ACHN (cell line): Measurements from ENCODE around the gene NELFE.
"Not testable (repeated sequence)": the region's sequence is repeated elsewhere in the genome, so short reads cannot be mapped to it uniquely, and the experiment has no call there.

ENCODE experiments used
- DNase-seq: peaks from one replicate; pipeline ENCODE4 v3.0.0-alpha.2; 2015
- in situ Hi-C: cut with HindIII; loops from 2 replicates; pipeline ENCODE4 v1.10.0; 2017; ENCODE audit warnings: low sequenced_read_pairs, low pct_ligation_motif_present, low pct_unique_long_range_greater_than_20kb

The NELFE gene

DNA sequence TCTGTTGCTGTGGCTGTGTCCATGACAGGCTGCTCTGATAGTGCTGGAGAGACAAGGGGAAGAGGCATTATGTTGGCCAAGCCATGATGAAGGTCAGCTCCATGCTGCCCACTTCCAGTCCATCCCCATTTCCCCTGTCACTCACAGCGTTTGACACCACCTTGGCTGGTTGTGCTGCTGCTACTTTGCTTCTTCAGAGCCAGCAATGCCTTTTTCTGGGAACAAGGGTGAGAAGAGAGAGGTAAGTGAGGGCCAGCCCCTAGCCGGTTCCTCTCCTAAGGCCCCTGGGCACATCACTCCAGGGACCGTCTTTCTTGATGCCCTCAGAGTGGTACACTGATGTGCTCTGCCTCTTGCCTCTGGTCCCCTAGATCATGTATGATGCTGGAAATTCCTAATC lies 2.0 kb downstream of the NELFE start:
- in situ Hi-C loops, result no loop called here
- no peak for DNase-seq

DNA sequence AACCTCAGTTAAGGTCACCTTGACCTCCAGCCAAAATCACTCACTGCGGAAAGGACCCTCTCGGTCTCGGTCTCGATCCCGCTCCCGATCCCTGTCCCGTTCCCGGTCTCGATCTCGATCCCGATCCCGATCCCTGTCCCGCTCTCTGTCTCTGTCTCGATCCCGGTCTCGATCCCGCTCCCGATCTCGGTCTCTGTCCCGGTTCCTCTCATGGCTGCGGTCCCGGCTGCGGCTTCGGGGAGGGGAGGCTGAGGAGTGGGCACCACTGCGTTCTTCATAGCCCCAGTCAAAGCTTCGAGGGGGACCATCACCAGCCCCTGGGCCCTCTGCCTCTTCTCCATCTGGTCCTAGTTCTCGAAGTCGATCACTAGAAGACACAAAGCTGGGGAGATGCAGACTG lies 4.3 kb downstream of the NELFE start:
- in situ Hi-C loops, result no loop called here
- DNase-seq, result no peak

DNA sequence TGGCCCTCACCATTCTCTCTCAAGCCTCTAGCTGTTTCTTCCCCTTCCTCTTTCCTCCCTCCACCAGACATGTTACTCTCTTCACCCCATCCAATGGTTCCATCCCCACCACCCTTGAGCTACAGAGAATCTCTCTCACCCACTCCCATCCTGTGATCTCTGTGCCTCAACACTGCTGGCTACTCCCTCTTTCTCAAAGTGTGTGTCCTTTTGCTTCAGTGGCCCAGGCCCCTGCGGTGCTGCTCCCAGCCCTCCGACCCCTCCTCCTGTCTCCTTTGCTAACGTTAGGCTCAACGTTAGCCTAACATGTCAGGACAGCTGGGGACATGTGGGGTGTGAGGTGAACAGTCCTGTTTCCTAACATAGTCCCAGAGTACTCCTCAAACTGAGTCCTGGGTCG lies 5.9 kb downstream of the NELFE start:
- in situ Hi-C loops, result no loop called here
- no peak for DNase-seq

DNA sequence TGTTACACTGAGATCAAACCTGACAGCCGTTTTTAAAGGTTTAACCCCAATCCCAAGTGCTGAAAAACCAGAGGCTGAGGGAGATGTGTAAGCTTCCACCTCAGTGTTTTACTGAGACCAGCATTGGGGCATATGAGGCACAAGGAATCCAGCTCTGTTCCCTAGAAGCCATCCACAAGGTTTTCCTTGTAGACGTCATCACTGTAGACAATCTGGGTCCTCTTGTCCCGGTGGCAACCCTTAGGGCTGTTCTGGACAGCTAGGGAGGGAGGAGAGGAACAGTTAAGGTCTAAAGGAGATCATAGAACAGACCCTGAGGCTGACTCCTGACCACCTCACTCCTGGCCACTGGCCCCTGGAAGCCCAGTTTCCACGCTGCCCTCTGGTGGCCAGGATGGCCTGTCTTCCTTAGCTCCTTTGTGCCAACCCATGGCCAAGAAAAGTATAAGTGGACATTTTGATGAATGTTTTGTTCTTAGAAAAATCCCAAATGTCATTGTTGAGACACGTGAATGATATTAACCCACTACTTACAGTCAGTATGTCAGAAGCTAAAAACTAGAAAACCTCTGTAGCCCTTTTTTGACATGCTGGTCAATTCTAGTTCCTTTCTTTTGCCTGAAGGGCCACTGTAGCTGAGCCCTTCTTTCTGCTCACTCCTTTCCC lies 6.5 kb downstream of the NELFE start:
- in situ Hi-C loops, result no loop called here

DNA sequence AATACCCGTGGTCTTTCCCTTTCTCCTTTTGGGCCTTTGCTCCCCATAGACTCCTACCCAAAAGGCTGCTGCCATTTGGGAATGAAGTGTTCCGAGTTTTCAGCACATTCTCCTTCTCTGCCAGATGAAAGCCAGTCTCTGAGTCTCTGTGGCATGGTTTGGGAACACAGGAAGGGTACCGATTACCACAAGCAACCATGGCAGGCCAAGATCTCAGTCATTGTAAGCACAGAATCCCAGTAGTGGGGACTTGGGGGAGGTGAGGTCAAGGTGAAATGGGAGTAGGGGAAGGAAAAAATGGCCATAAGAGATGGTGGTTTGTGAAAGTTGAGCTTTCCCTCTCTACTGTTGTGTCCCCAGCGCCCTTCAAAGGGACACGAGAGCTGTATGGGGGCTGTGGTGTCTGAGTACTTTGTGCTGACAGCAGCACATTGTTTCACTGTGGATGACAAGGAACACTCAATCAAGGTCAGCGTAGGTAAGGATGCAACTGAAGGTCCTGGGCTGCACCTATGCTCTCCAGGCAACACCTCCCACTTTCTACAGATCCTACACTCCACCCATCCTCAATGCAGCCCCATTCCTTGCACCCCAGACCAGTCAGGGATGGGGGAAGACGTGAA lies 8.7 kb downstream of the NELFE start:
- no peak for DNase-seq
- in situ Hi-C loops, result no loop called here

More for the DNA sequence above, 6.5 kb downstream of the NELFE start:
- DNase-seq, result peak; percentile 60

DNA sequence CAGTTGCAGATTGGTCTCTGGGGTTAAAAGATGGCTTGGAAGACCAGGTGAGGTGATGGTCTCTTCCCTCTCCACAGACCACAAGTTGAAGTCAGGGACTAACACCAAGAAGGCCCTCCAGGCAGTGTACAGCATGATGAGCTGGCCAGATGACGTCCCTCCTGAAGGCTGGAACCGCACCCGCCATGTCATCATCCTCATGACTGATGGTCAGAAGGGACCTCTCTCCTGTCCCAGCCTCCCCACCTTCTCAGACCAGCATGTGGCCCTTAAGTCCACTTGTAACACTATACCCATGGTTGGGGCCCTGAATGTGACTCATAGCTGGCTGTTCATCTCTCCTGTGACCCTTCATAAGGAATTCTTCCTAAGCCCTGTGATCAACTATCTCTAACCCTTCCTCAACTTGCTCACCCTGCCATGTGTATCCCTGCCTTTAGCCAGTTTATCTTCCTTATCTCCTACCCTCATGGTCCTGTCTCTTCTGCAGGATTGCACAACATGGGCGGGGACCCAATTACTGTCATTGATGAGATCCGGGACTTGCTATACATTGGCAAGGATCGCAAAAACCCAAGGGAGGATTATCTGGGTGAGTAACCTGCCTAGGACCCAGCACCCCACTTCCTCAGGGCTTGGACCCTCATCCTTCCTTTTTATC lies 9.9 kb downstream of the NELFE start:
- no peak for DNase-seq

DNA sequence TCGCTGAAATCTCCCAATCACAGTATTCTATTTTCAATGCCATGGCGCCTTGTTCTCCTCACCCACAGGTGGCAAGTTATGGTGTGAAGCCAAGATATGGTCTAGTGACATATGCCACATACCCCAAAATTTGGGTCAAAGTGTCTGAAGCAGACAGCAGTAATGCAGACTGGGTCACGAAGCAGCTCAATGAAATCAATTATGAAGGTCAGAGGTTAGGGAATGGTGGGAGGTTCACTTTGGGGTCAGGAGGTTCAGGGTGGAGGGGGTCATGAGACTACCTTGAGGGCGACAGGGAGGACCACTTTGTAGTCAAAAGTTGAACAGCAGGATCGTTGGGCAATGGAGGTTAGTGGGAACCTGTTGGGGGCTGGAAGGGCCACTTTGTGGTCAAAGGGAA lies 10.5 kb downstream of the NELFE start:
- no peak for DNase-seq

More for the DNA sequence above, 9.9 kb downstream of the NELFE start:
- in situ Hi-C loops, result no loop called here

DNA sequence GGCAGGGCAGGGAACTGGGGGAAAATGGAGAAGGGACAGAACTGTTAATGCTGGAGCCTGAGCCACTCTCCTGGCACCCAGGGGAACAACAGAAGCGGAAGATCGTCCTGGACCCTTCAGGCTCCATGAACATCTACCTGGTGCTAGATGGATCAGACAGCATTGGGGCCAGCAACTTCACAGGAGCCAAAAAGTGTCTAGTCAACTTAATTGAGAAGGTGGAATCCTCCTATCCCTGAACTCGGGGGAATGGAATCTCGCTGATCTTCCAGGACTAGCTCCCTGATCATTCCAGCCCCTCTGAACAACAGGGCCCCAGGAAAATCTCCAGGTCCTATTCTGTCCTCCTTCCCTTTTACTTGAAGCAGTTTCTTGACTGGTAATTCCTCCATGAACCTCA lies 10.9 kb downstream of the NELFE start:
- no peak for DNase-seq
- in situ Hi-C loops, result no loop called here

More for the DNA sequence above, 10.5 kb downstream of the NELFE start:
- in situ Hi-C loops, result no loop called here

DNA sequence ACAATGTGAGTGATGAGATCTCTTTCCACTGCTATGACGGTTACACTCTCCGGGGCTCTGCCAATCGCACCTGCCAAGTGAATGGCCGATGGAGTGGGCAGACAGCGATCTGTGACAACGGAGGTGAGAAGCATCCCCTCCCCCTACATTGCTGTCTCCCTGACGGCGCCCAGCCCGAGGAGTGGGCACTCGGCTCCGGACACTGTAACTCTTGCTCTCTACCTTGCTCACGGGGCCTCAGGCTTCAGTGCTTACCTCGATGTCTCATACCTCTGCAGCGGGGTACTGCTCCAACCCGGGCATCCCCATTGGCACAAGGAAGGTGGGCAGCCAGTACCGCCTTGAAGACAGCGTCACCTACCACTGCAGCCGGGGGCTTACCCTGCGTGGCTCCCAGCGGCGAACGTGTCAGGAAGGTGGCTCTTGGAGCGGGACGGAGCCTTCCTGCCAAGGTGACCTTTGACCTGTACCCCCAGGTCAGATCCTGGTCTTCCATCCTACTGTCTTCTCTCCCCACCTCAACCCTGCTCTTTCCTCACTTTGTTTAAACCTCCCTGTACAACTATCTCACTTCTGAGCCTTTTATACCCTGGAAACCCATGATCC lies 11.6 kb downstream of the NELFE start:
- no peak for DNase-seq
- in situ Hi-C loops, result no loop called here

DNA sequence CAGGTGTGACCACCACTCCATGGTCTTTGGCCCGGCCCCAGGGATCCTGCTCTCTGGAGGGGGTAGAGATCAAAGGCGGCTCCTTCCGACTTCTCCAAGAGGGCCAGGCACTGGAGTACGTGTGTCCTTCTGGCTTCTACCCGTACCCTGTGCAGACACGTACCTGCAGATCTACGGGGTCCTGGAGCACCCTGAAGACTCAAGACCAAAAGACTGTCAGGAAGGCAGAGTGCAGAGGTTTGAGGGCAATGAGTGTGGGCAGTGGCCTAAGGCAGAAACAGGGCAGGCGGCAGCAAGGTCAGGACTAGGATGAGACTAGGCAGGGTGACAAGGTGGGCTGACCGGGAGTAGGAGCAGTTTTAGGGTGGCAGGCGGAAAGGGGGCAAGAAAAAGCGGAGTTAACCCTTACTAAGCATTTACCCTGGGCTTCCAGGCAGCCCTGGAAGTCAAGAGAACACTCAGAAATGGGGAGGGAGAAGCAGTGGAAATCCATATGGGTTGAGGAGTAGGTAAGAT lies 12.3 kb downstream of the NELFE start:
- no peak for DNase-seq
- in situ Hi-C loops, result no loop called here

DNA sequence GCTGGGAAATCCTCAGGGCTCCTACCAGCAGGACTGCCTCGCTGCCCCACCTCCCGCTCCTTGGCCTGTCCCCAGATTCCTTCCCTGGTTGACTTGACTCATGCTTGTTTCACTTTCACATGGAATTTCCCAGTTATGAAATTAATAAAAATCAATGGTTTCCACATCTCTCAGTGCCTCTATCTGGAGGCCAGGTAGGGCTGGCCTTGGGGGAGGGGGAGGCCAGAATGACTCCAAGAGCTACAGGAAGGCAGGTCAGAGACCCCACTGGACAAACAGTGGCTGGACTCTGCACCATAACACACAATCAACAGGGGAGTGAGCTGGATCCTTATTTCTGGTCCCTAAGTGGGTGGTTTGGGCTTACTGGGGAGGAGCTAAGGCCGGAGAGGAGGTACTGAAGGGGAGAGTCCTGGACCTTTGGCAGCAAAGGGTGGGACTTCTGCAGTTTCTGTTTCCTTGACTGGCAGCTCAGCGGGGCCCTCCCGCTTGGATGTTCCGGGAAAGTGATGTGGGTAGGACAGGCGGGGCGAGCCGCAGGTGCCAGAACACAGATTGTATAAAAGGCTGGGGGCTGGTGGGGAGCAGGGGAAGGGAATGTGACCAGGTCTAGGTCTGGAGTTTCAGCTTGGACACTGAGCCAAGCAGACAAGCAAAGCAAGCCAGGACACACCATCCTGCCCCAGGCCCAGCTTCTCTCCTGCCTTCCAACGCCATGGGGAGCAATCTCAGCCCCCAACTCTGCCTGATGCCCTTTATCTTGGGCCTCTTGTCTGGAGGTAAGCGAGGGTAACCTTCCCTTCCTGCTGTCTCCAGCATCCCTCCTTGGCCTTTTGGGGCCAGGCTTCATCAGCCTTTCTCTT lies 13.0 kb downstream of the NELFE start, which contains the start of gene CFB:
TSS of gene CFB (plus strand) at position 589 of the 863 bp plus-strand sequence. CDS start at position 716, 127 bp downstream.
- peak; percentile 92 for DNase-seq

DNA sequence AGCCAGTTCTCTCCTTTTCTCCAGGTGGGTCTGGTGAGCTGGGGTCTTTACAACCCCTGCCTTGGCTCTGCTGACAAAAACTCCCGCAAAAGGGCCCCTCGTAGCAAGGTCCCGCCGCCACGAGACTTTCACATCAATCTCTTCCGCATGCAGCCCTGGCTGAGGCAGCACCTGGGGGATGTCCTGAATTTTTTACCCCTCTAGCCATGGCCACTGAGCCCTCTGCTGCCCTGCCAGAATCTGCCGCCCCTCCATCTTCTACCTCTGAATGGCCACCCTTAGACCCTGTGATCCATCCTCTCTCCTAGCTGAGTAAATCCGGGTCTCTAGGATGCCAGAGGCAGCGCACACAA lies 13.6 kb downstream of the NELFE start:
- DNase-seq, result no peak
- in situ Hi-C loops, result no loop called here

More for the DNA sequence above, 13.0 kb downstream of the NELFE start, which contains the start of gene CFB:
- in situ Hi-C loops, result no loop called here

DNA sequence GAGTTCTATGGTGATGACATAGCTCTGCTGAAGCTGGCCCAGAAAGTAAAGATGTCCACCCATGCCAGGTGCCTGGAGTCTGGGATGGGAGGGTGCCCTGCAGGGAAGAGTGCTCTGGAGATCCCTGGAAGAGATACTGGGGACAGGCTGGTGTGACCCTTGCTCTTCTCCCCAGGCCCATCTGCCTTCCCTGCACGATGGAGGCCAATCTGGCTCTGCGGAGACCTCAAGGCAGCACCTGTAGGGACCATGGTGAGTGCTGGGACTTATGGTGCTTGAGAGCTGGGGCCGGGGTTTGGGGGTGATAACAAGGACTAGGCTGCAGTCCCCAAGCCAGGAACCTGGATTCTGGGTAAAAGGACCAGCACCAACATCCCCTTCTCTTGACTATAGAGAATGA lies 15.0 kb downstream of the NELFE start:
- in situ Hi-C loops, result no loop called here
- DNase-seq, result no peak

DNA sequence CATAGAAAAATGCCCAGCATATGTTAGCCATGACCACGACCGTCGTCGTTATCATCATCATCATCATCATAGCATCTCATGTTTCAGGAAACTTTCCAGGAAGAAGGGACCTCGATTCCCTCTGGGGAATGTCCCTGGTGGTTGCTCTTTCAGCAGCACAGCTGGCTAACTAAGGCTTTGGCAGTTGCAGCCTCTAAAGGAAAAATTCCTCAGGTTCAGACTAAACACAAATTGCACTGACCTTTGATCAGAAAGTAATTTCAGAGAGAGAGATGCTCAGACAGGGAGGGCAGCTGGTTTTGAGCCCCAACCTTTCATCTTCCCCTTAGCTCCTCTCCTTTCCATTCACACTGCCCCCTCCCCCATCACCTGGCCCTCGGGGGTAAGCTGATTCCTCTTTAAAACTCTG lies 18.5 kb downstream of the NELFE start:
- in situ Hi-C loops, result no loop called here
- DNase-seq, result no peak

DNA sequence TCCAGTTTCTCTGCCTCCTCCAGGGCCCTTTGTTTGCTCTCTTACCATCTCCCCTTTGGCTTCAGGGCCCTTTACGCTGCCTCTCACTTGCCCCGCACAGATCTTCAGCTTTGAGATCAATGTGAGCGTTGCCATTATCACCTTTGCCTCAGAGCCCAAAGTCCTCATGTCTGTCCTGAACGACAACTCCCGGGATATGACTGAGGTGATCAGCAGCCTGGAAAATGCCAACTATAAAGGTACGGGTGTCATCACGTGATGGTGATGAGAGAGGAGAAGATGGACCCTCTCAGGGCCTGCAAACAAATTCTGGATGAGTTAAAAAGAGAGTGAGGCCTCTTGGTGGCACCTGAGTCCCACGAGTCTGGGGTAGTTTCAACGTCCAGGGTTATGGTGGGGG lies 22.9 kb downstream of the NELFE start:
- in situ Hi-C loops, result no loop called here

DNA sequence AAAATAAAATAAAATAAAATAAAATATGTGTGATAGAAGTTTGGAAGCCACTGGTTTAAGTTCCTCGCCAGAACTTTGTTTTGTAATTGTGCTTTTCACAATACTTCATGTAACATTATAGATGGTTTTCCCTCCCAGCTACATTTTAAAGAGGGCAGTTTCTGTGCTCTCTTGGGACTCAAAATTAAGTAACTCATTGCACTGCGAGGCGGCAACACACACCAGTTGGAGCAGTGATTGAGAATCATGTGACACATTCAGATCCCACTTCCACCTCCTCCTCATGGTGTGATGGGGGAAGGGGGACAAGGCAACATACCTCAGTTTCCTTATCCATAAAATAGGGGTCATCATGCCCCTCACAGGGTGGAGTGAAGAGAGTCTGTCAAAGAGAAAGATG lies 23.8 kb downstream of the NELFE start:
- no peak for DNase-seq
- in situ Hi-C loops, result no loop called here

More for the DNA sequence above, 22.9 kb downstream of the NELFE start:
- DNase-seq, result no peak

DNA sequence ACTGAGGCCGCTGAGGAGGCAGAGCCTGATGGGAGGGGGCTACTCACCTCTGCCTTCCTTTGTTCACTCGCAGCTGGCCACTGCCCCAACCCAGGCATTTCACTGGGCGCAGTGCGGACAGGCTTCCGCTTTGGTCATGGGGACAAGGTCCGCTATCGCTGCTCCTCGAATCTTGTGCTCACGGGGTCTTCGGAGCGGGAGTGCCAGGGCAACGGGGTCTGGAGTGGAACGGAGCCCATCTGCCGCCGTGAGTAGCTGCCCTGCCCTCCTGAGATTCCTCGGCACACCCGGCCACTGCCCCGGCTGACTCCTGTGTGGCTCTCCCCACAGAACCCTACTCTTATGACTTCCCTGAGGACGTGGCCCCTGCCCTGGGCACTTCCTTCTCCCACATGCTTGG lies 25.2 kb downstream of the NELFE start:
- no peak for DNase-seq
- in situ Hi-C loops, result no loop called here

DNA sequence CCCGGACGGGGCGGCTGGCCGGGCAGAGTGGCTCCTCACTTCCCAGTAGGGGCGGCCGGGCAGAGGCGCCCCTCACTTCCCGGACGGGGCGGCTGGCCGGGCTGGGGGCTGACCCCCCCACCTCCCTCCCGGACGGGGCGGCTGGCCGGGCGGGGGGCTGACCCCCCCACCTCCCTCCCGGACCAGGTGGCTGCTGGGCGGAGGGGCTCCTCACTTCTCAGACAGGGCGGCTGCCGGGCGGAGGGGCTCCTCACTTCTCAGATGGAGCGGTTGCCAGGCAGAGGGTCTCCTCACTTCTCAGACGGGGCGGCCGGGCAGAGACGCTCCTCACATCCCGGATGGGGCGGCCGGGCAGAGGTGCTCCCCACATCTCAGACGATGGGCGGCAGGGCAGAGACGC lies 26.6 kb downstream of the NELFE start:
- DNase-seq, in situ Hi-C loops: not testable (repeated sequence)
